Measurements from ENCODE around the gene THRAP3.
A peak's percentile ranks its signal among the peaks of the same experiment; 100 is the strongest.

Gene THRAP3

DNA sequence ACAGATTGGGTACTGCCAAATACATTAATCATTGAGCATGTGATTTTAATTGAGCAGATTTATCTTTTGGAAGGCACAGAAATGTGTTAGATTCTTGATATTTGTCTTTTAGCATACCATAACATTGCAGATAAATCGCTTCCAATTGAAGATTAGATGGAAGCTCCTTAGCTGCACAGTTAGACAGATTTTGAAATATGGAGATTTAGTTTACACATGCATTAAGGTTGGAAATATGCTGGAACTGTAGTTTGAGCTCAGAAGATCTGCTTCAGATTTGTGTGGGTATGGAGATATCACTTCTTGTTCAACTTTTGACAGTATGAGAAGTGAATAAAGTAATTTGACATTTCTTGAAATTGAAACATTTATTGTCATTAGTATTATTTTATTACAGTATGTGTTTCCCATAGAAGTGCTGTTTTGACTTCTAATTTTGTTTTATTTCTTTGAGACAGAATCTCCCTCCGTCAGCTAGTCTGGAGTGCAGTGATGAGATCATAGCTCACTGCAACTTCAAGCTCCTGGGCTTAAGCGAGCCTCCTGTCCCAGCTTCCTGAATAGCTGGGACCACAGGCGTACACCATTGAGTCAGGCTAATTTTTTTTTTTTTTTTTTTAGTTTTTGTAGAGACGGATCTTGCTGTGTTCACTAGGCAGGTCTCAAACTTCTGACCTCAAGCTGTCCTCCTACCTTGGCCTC lies 29.1 kb downstream of the THRAP3 start:
- DNase-seq: no peak

DNA sequence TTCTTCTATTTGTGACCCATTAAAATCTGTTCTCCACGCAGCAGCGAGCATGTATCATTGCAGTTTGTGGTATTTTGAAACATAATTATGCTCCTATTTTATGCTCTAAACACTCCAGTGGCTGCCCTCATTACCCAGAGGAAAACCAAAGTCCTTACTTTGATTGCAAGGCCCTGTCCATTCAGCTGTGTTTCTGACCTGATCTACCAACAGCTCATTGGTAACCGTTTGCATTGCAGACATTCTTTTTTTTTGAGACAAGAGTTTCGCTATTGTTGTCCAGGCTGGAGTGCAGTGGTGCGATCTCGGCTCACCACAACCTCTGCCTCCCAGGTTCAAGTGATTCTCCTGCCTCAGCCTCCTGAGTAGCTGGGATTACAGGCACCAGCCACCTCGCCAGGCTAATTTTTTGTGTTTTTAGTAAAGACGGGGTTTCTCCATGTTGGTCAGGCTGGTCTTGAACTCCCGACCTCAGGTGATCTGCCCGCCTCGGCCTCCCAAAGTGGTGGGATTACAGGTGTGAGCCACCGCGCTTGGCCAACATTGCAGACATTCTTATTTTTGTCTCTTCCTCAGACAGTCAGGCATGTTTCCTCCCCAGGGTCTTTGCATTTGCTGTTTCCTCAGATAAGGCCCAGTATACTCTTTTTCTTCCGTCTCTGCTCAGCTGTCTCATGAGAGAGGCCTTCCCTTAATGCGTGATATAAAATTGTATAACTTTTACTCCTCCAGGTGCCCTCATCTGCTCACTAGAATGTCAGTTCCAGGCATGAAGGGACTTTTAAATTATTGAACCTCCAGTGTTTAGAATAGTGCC lies 32.5 kb downstream of the THRAP3 start:
- DNase-seq: no peak

DNA sequence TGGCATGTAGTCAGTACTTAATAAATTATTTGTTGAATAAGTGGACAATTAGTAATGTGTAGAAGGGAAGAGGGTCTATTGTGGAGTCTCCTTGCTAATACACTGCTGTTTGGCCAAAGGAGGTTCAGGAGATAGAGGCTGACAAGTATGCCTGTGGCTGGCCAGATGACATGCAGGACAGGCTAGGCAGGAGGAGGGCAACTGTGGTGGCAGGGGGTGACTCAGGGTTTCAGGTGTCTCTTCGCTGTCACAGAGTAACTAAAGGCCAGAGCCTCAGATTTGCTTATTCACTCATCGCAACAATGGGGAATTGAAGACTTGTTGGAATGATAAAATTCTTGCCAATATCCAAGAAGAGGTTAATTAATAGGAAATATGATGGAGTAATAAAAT lies 33.1 kb downstream of the THRAP3 start:
- no peak for DNase-seq

DNA sequence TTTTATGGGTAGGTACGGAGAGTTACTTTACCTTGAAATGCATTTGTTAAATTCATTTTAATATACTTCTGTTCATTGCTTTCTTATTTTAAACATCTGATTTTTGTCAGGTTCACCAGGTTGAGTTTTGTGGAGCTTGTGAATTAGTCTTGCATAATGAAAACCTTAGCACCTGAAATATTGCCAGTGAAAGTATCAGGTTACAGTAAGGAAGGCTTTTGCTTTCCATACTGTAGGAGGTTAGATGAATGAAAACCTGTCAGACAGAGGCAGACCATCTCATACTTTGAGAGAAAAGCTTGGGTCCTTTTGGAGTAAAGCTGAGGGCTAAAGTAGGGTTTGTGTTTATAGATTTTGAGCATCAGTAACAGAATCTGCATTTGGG lies 34.7 kb downstream of the THRAP3 start:
- DNase-seq: no peak

DNA sequence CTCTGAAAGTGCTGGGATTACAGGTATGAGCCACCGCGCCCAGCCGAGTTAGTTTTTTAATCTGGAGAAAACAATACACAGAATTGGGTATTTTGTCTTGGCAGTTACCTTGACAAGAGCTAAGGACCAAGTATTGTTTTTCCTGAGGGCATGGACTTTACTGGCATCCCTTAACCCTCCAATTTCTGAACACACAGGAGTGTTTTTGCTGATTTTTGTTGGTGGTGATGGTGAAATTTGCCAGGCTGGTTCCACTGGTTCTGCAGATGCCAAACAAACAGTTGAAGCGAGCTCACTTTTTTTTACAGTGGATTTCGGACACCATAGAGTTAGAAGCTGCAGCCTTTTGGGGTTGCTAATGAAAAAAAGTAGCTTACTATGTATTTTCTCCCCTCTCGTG lies 44.7 kb downstream of the THRAP3 start:
- no peak for DNase-seq

DNA sequence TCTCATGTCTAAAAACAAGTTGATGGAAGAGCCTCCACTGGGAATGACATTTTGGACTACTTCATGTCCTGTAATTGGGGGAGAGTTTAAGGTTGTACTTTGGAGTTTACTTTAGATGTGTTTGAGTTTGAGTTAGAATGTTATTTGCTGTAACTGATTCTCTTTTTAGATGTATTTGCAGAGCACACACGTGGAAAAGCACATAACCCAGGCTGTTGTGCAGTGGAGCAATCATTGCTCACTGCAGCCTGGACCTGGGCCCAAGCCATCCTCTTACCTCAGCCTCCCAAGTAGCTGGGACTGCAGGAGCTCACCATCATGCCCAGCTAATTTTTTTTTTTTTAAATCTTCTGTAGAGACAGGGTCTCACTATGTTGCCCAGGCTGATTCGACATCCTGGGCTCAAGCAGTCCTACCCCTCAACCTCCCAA lies 45.2 kb downstream of the THRAP3 start:
- no peak for DNase-seq

DNA sequence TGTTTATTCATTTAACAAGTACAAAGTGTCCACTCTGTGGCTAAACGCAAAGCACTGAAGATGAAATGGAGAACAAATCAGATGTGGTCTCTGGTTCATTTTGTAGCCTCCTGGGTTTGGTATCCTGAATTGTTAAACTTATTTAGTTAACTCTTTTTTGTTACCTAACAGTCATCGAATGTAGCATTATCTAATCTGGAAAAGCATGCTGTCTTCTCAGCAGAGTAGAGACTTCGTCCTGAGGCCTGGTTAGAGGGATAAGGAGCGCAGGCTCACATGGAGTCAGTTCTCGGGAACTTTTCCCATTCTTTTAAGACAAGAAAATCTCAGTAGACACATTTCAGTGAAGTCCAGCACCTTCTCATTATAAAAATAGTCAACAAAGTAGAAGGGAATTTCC lies 48.8 kb downstream of the THRAP3 start:
- DNase-seq: no peak

DNA sequence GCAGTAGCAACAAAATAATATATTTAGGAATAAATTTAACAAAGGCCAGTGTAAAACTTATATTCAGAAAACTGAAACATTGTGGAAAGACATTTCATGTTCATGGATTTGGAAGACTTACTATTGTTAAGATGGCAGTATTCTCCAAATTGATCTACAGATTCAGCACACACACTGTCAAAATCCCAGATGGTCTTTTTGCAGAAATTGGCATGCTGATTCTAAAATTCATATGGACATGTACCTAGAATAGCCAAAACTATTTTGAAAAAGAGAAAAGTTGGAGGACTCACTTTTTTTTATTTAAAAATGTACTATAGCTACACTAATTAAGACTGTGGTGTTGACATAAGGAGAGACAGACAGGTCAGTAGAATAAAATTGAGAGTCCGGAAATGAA lies 50.0 kb downstream of the THRAP3 start:
- DNase-seq: no peak

DNA sequence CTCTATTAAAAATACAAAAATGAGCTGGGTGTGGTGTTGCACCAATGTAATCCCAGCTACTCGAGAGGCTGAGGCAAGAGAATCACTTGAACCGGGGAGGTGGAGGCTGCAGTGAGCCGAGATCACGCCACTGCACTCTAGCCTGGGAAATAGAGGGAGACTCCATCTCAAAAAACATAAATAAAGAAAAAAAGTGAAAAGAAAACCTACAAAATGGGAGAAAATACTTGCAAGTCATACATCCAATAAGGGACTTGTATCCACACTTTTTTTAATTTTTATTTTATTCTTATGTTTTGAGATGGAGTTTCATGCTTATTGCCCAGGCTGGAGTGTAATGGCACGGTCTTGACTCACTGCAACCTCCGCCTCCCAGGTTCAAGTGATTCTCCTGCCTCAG lies 52.4 kb downstream of the THRAP3 start:
- DNase-seq: no peak

DNA sequence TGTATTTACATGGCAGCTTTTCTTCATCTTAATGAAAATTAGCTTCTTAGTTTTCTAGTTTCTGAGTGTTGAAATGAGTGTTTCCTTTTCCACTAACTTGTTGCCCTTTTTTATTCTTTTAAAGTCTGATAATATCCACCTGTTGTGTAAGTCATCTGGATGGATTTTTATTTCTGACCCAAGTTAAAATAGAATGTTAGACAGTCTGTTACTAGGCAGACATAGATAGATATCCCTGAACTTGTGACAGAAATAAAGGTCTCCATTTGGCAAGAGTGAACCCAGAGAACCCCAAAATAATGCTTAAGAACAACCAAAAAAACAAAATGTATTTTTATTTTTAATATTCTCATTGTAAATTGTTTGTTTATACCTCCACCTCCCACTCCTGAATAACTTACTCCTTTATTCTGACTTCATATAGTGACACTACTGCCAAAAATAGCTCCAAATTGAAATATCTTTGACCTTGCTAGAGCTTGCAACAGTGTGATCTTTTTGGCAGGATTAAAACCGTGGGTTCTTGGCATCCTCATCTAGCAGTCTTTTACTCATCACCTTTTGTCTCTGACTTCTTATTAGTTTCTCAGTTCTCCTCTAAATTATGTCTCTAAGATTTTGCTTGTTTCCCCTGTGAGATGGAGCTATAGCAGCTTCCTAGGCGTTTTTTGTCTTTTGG lies 55.0 kb downstream of the THRAP3 start:
- no peak for DNase-seq

DNA sequence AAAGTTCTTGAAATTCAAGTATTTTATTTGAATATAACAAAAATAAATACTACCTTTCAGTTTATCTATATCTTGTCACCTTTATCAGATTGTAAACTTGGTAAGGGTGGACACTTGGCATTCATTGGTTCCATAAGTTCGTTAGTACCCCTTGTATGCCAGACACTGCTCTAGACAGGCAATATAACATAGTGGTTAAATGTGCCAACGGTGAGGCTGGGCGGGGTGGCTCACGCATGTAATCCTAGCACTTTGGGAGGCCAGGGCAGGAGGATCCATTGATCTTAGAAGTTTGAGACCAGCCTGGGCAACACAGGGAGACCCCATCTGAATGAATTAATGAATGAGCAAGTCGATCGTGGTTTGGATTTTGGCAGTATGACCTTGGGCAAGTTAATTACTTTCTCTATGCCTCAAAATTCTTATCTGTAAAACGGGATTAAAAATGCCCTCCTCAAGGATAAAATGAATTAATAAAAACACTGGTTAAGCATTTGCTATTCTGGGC lies 55.6 kb downstream of the THRAP3 start:
- no peak for DNase-seq

DNA sequence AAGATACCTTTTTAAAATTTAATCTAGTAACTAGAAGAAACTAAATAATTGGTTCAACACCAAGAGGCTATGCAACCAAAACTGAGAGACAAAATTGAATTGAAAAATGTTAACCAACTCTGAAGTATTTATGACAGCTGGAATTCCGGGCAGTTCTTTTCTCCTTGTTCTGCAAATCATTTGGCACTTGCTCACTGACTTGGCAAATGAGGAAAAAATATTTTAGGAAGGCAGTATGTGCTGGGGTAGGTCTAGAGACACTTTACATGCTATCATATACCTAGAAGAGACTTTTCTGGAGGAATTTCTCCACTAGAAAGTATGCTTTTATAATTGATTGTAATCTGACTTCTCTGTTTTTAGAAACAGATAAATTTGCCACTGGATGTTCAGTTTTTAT lies 59.8 kb downstream of the THRAP3 start:
- no peak for DNase-seq

DNA sequence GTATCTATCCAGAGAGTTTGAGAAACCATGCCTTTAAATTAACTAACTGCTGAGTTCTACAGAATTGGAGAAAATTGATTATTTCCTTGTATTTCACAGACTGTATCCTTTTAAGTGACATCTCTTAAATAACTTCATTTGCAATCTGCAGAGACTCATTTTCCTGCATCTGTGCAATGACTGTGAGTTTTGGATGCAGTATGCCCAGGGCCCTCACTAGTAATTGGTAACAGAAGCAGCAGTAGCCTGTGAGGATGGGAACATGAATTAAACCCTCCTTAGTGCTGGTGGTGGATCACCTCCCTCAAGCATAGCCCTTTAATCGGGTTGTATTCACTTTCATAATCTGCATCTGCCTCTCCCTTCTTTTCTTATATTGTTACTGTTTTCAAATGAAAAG lies 60.3 kb downstream of the THRAP3 start:
- no peak for DNase-seq

DNA sequence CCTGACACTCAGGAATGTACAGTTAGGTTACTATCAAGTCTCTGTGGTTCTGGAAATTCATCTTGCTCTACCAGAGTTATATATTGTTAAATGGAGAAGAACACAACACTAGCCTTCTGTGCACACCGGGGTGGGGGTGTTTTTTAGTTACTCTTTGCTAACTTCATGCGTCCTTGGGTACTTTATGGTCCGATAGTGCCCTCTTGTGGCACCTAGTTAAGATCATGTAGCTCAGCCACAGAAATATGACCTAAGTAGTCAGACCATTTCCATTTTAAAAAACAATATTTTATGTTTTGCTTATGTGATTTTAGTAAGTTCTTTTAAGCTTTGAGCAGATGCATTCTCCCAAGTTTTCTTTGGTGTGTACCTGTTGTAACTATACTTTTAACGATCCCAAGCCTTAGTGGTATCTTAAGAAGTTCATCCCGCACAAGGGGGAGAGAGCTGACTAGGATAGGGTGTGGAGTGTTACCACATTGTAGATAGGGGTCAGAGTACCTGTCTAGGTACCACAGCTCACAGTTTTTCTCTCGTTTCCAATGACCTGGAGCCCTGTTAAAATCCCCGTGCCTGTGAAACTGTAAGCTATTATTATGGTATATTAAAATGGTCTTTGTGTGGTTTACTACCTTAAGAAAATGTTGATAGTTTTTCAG lies 61.3 kb downstream of the THRAP3 start:
- DNase-seq: peak; percentile 70 to 90

DNA sequence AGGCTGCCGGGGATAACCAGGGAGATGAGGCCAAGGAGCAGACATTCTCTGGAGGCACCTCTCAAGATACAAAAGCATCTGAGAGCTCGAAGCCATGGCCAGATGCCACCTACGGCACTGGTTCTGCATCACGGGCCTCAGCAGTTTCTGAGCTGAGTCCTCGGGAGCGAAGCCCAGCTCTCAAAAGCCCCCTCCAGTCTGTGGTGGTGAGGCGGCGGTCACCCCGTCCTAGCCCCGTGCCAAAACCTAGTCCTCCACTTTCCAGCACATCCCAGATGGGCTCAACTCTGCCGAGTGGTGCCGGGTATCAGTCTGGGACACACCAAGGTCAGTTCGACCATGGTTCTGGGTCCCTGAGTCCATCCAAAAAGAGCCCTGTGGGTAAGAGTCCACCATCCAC lies 62.6 kb downstream of the THRAP3 start:
- no peak for DNase-seq

DNA sequence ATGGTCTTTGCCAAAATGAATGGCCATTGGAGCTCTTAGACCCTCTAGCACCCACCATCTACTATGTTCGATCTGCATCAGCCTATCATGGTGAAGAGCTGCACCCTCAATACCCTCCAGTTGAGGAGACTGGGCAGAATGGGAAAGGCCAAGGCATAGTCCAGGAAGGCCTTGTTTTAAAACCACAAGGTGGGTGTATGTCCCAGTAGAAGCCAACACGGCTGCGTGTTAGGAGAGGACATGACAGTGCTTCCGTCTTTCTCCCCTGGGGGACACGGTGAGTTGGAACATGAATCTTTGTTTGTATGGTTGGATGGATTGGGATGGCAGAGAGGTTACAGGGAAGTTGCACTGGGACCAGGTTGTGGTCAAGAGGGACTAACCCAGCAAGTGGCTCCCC lies 63.4 kb downstream of the THRAP3 start:
- no peak for DNase-seq

DNA sequence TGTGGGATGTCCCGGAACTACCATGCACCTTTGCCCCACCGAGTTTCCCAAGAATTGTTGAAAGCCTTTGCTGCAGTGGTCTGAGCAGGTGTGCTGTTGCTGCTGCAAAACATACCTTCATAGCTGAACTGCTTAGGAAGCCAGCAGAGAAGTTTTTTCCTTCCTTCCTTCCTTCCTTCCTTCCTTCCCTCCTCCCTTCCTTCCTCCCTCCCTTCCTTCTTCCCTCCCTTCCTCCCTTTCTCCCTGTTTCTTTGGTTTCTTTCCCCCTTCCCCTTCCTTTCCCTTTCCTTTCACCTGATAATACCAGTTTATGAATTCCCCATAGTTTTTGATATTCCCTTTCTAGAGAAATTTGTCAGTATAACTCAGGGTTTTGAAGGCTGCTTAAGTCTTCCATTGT lies 71.1 kb downstream of the THRAP3 start:
- no peak for DNase-seq

DNA sequence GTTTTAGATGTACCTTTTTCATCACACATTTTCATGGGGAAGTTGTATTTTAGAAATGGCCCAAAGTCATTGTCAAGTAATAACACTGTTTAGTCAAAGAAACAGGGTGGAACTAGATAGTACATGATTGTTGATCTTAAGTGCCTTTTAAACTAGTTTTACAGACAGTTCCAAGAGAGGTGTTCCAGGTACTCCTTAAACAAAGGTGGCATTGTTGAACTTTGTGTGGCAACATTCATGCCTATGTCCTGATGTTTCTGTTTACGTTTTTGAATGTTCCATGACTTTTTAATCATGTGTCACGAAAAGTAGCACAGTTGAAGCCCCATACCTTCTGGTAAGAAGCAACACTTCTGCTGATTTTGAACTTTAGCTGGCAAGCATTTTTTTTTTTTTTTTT lies 72.8 kb downstream of the THRAP3 start:
- no peak for DNase-seq

DNA sequence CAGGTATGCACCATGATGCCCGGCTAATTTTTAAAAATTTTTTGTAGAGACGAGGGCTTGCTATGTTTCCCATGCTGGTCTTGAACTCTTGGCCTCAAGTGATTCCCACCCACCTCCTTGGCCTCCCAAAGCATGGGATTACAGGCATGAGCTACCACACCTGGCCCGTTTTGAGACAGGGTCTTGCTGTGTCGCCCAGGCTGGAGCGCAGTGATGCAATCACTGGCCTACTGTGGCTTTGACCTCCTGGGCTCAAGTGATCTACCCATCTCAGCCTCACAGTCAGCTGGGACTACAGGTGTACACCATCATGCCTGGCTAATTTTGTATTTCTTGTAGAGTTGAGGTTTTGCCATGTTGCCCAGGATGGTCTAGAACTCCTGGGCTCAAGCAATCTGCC lies 74.4 kb downstream of the THRAP3 start:
- no peak for DNase-seq

DNA sequence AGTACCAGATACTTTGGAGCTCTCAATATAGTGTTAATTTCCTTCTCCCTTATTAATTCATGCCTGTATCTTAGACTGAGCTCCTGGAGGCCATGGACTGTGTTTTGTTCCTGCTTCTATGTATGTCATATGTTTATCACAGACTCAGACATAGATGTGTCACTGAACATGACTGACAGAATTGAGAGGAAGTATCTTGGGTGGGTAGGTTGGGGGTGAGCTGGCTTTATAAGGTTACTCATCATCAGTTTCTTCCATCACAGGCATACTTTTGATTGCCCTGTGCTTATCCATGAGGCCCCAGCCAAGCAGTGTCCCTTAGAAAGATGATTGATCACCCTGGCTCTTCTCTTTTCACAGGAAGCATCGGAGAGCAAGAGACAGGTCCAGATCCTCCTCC lies 76.3 kb downstream of the THRAP3 start:
- peak; percentile 61 to 84 for DNase-seq

DNA sequence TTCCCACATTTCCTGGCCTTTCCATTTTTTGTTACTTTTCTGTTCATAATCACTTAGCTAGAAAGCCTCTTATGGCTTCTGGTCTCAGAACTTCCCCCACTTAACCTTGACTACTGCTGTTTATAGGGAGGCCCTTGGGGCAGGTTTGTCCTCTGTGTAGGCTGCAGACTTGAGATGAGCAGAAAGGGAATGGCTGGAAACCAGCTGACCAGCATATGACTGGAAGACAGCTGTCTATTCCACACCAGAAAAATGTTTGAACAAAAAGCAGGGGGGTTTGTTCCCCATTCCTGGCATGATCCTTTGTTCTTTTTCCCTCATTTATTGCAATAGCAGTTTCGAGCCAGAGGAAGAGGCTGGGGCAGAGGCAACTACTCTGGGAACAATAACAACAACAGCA lies 77.0 kb downstream of the THRAP3 start:
- no peak for DNase-seq

DNA sequence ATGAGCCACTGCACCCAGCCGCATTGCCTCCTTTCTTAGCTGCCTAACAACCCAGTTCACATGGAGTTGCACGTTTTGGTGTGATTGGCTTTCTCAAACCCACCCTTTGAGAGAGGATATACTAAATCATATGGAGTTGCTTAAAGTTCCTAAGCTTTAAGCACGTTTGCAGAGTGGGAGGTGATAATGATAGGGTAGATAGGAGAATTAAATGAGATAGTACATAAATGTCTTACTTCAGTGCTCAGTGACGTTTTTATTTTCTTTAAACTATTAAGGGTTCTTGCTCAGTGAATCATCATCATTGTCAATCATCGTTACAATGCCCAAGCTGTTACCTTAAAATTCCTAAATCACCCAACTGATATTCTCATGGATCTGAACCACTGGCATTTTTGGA lies 79.0 kb downstream of the THRAP3 start:
- DNase-seq: no peak

DNA sequence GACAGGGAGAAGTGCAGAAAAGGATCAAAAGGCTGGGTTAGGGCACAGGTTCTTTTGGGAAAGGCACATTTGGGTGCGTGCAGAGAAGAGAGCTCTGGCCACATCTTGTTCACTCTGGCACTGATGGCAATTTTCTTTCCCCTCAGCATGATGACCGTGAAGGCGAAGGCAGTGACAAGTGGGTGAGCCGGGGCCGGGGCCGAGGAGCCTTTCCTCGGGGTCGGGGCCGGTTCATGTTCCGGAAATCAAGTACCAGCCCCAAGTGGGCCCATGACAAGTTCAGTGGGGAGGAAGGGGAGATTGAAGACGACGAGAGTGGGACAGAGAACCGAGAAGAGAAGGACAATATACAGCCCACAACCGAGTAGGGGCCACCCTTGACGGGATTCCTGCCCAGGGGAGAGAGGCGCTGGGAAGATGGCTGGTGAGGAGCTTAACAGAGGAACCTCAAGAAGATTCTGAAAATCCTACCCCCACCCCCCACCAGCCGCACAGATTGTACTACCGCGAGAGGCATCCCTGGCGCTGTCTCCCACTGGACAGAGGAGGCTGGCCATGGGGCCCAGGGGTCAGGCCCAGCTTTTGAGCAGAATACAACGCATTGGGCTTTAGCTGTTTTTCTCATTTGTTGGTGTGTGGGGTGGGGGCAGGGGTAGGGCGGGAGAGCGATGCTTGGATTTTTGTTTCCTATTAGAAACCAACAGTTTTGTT lies 79.6 kb downstream of the THRAP3 start:
- no peak for DNase-seq
